Thyroid gland (tissue), 4 donors: Measurements from ENCODE around the gene LRFN2. TPM values are rescaled to one million over a fixed set of nuclear protein-coding genes. Genes with fewer than 3 reads are reported as not detected.

ENCODE experiments used
- DNase-seq, 2 donors: peaks; one replicate each; pipeline ENCODE4 v3.0.0-alpha.2; 2019
- H3K27ac ChIP-seq, 3 donors: fragments of 200-600 bp; sonication (generic); 1 replicate in 2 of 3; 2 replicates in 1 of 3; pipeline ENCODE4 v1.5.1; 2016 to 2019; ENCODE audit warnings: mild to moderate bottlenecking in 1 of 3, moderate library complexity in 1 of 3
- H3K27me3 ChIP-seq: fragments of 200-600 bp; sonication (generic); one replicate; pipeline ENCODE4 v1.5.1; 2019
- H3K36me3 ChIP-seq, 2 donors: fragments of 200-600 bp; sonication (generic); one replicate each; pipeline ENCODE4 v1.5.1; 2016 to 2019
- H3K4me1 ChIP-seq, 2 donors: fragments of 200-600 bp; sonication (generic); one replicate each; pipeline ENCODE4 v1.5.1; 2017 to 2019
- H3K4me3 ChIP-seq, 3 donors: fragments of 200-600 bp; sonication (generic); replicated peaks in 1 of 3; 1 replicate in 2 of 3; 2 replicates in 1 of 3; pipeline ENCODE4 v1.5.1; 2016; ENCODE audit warnings: mild to moderate bottlenecking in 1 of 3
- H3K9me3 ChIP-seq: fragments of 200-600 bp; sonication (generic); one replicate; pipeline ENCODE4 v1.5.1; 2017
- POLR2A ChIP-seq, 2 donors: fragments of 450-650 bp; IDR thresholded peaks; one replicate each; pipeline ENCODE4 v1.6.1; 2017; ENCODE audit warnings: antibody characterized with exemption in 2 of 2, mild to moderate bottlenecking in 2 of 2, moderate library complexity in 1 of 2
- WGBS, 2 donors: methylation state at CpG; one replicate each; pipeline ENCODE4 v1.1.5; 2017; 5-methylcytosine and 5-hydroxymethylcytosine counted together
- intact Hi-C: fragments of 100-400 bp; cut with DNase I; formaldehyde crosslinking; loops from one replicate; pipeline ENCODE4 v1.15.1; 2023
- total RNA-seq, 4 donors: library from RNA; depleted of rRNA; stranded (reverse); fragments of >200 nt; gene quantifications; one replicate each; pipeline ENCODE4 v1.2.3, GENCODE V29; 2016
- TF ChIP-seq, protein P1 (sequence below), 6 experiments: fragments of 200-600 bp in 3 of 6; fragments of 450-650 bp in 3 of 6; sonication (generic) in 3 of 6; IDR thresholded peaks; one replicate each; pipeline ENCODE4 v1.5.1; 2016 to 2019; ENCODE audit warnings: antibody characterized with exemption in 6 of 6, mild to moderate bottlenecking in 2 of 6, inconsistent platforms in 1 of 6, moderate library complexity in 1 of 6

The LRFN2 gene
- total RNA-seq, 4 donors from 2014 or later, result 0.13 TPM; not detected in 3

DNA sequence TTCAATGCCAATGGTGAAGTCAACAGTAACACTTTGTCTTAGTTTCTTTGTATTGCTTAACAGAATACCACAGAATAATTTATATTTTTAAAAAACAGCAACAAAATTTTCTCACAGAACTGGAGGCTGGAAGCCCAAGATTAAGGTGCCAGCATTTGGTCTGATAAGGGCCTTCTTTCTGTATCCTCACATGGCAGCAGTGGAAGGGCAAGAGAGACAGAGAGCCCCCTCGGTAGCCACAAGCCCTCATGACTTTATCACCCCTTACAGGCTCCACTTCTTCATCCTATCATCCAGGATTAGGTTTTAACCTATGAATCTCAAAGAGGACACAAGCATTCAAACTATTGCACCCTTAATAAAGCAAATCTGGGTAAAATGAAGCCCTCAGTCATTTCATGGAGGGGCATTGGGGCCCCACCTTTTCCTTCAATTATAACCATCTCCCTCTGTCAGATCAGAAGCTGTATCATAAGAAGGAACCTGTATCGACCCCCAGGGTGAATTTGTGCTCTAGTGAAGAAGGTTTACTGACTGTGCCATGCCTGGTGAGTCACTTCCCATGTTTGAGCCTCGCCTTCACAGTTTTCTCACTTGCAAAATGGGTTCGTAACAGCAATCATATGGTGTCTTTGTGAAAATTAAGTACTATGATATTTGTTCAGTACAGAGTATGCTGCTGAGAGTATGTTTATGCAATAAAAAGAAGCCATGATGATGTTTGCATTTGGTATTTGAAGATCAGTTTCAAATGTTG is 178.2 kb downstream of the LRFN2 start:
- Histone ChIP-seq H3K4me1 (no peaks in the 10 kb centered on the region), H3K27ac (no peak overlapping the region), H3K9me3 (no peaks in the 10 kb centered on the region), H3K4me3 (no peak overlapping the region), H3K27me3 (no peaks in the 10 kb centered on the region), H3K36me3 (no peaks in the 10 kb centered on the region)
- no peak for DNase-seq
- WGBS, 2 donors, result 79 to 90% methylated on average over 4 of the region's 4 CpGs
- intact Hi-C loops, result no loop called here
- TF ChIP-seq POLR2A (IDR thresholded peaks at IDR 0.05), result no peak
- TF ChIP-seq, protein P1, sequence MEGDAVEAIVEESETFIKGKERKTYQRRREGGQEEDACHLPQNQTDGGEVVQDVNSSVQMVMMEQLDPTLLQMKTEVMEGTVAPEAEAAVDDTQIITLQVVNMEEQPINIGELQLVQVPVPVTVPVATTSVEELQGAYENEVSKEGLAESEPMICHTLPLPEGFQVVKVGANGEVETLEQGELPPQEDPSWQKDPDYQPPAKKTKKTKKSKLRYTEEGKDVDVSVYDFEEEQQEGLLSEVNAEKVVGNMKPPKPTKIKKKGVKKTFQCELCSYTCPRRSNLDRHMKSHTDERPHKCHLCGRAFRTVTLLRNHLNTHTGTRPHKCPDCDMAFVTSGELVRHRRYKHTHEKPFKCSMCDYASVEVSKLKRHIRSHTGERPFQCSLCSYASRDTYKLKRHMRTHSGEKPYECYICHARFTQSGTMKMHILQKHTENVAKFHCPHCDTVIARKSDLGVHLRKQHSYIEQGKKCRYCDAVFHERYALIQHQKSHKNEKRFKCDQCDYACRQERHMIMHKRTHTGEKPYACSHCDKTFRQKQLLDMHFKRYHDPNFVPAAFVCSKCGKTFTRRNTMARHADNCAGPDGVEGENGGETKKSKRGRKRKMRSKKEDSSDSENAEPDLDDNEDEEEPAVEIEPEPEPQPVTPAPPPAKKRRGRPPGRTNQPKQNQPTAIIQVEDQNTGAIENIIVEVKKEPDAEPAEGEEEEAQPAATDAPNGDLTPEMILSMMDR (IDR thresholded peaks at IDR 0.05), result no peak

DNA sequence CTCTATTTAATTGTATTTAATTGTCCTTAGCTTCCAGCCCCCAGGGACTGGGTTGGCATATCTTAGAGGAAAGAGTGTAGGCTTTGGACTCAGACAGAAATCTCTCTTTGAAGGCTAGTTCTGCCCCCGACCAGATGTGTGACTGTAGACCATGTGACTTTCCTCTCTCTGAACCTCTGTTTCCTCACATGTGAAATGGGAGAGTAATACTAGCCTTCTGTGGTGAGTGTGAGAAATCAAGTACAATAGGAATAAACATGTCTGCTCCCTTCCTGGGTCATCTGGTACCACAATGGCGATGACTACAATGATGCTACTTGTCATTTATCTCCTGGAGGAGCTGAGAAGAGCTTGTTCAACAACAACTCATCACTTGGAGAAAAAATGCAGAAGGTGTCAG is 179.9 kb downstream of the LRFN2 start:
- TF ChIP-seq, protein P1 (IDR thresholded peaks at IDR 0.05), result no peak
- no peak for TF ChIP-seq POLR2A (IDR thresholded peaks at IDR 0.05)
- WGBS, 2 donors, result 83 to 84% methylated on average over 2 of the region's 2 CpGs
- Histone ChIP-seq H3K9me3 (no peaks in the 10 kb centered on the region), H3K27me3 (no peaks in the 10 kb centered on the region), H3K4me1 (no peaks in the 10 kb centered on the region), H3K4me3 (no peak overlapping the region), H3K36me3 (no peaks in the 10 kb centered on the region), H3K27ac (no peak overlapping the region)
- DNase-seq, result no peak
- intact Hi-C loops, result no loop called here

- WGBS, 2 donors, result 93 to 97% methylated on average over 6 to 7 of the region's 7 CpGs
- no peaks in the 10 kb centered on the region for H3K27me3 ChIP-seq
- H3K9me3 ChIP-seq, result no peaks in the 10 kb centered on the region
- no peak overlapping the region for H3K27ac ChIP-seq
- no peak for DNase-seq
- TF ChIP-seq, protein P1 (IDR thresholded peaks at IDR 0.05), result no peak
- H3K4me1 ChIP-seq, result no peaks in the 10 kb centered on the region
- no peaks in the 10 kb centered on the region for H3K36me3 ChIP-seq
- H3K4me3 ChIP-seq, result no peak overlapping the region
- intact Hi-C loops, result no loop called here
Observed at GRCh38 chr6:40406175-40406574, 181.0 kb downstream of the LRFN2 start.

- no peak for DNase-seq
Observed at GRCh38 chr6:40400738-40401137, 186.4 kb downstream of the LRFN2 start.

GRCh38 chr6:40399888-40400457 is 187.2 kb downstream of the LRFN2 start:
- no peak for DNase-seq
- no peak overlapping the region for H3K27ac ChIP-seq
- no peak overlapping the region for H3K4me3 ChIP-seq
- 52 to 61% methylated on average over 4 of the region's 4 CpGs for WGBS, 2 donors
- no peaks in the 10 kb centered on the region for H3K36me3 ChIP-seq
- H3K4me1 ChIP-seq, result peaks cover 19 to 27% of the 10 kb centered on the region in 2 donors
- intact Hi-C loops, result no loop called here
- H3K9me3 ChIP-seq, result no peaks in the 10 kb centered on the region
- H3K27me3 ChIP-seq, result no peaks in the 10 kb centered on the region
- TF ChIP-seq, protein P1 (IDR thresholded peaks at IDR 0.05), result no peak
- no peak for TF ChIP-seq POLR2A (IDR thresholded peaks at IDR 0.05)

More at GRCh38 chr6:40400738-40401137, 186.4 kb downstream of the LRFN2 start:
- intact Hi-C loops, result no loop called here
- TF ChIP-seq POLR2A (IDR thresholded peaks at IDR 0.05), result no peak
- TF ChIP-seq, protein P1 (IDR thresholded peaks at IDR 0.05), result no peak
- H3K4me1 ChIP-seq, result peaks cover 19 to 27% of the 10 kb centered on the region in 2 donors
- no peaks in the 10 kb centered on the region for H3K27me3 ChIP-seq
- no peak overlapping the region for H3K4me3 ChIP-seq
- H3K27ac ChIP-seq, result no peak overlapping the region
- no peaks in the 10 kb centered on the region for H3K36me3 ChIP-seq
- no peaks in the 10 kb centered on the region for H3K9me3 ChIP-seq
